Lower lobe of right lung (tissue), 2 donors: Measurements from ENCODE around the gene AGA. TPM values are rescaled to one million over a fixed set of nuclear protein-coding genes. Genes with fewer than 3 reads are reported as not detected.
A peak's percentile ranks its signal among the peaks of the same experiment; 100 is the strongest.

Source experiments
- ATAC-seq, 2 donors: fragments of 200-7000 bp; cut with Tn5 transposase; one replicate each; pipeline ENCODE4 v1.9.1; 2020 to 2022; ENCODE audit warnings: mild to moderate bottlenecking in 2 of 2, moderate library complexity in 2 of 2
- DNase-seq: peaks from one replicate; pipeline ENCODE4 v3.0.0-alpha.2; 2020
- H3K27ac ChIP-seq: fragments of 200-600 bp; one replicate; pipeline ENCODE4 v1.8.0; 2022
- H3K27me3 ChIP-seq: fragments of 200-600 bp; one replicate; pipeline ENCODE4 v1.8.0; 2022; ENCODE audit warnings: low read depth
- H3K36me3 ChIP-seq: fragments of 200-600 bp; one replicate; pipeline ENCODE4 v1.8.0; 2022; ENCODE audit warnings: mild to moderate bottlenecking
- H3K4me1 ChIP-seq: fragments of 200-600 bp; one replicate; pipeline ENCODE4 v1.8.0; 2022
- H3K4me3 ChIP-seq: fragments of 200-600 bp; one replicate; pipeline ENCODE4 v1.8.0; 2022; ENCODE audit warnings: mild to moderate bottlenecking
- H3K9me3 ChIP-seq: fragments of 200-600 bp; one replicate; pipeline ENCODE4 v1.8.0; 2022
- CTCF ChIP-seq: fragments of 200-600 bp; IDR thresholded peaks from one replicate; pipeline ENCODE4 v1.8.0; 2022; ENCODE audit warnings: antibody characterized with exemption, mild to moderate bottlenecking
- intact Hi-C: fragments of 100-400 bp; cut with DNase I; formaldehyde crosslinking; loops from one replicate; pipeline ENCODE4 v1.11.0; 2022
- long read RNA-seq: library from polyadenylated mRNA; unstranded; transcript quantifications from one replicate; pipeline ENCODE4 v2.0.0, GENCODE V29; 2021
- total RNA-seq: library from RNA; stranded (reverse); fragmentation: NEBNext Ultra II Directional; extraction: Animal tissue kit (Norgen Biotek cat#: 25700); gene quantifications from one replicate; pipeline ENCODE4 v1.2.1, GENCODE V29; 2021
- donor health status: DM: no; HTN: yes; CAD: no; lungs with severe emphysema.

AGA gene
- total RNA-seq: 29.8 TPM
- long read RNA-seq, transcript AGA-201 (9 exons, 2,107 nt): major isoform, 40 of 42 reads
- long read RNA-seq, partial matches to known transcripts: 1 of 42 reads
- long read RNA-seq, other reads (novel, unspliced or antisense): 1 of 42 reads

GRCh38 chr4:177441803-177442622 is at the start of gene AGA:
Gene AGA, minus strand, starts transcription at chr4:177442437. Its CDS starts 62 bp downstream, at chr4:177442375.
- DNase-seq (peak; percentile 98), ATAC-seq (peak; percentile 98 to 99)
- H3K4me1 ChIP-seq: peaks cover 12% of the 10 kb centered on the region
- peak within 1 kb of the TSS; percentile 64 for H3K4me3 ChIP-seq
- H3K9me3 ChIP-seq: no peaks in the 10 kb centered on the region
- H3K36me3 ChIP-seq: peaks cover 18% of the 10 kb centered on the region
- no peaks in the 10 kb centered on the region for H3K27me3 ChIP-seq
- intact Hi-C loops: no loop called here
- peak within 1 kb of the TSS; percentile 94 for H3K27ac ChIP-seq
- TF ChIP-seq CTCF: no peak

GRCh38 chr4:177492022-177492421 is 49.8 kb upstream of the AGA start:
- intact Hi-C loops: no loop called here
- no peak for ATAC-seq
- H3K36me3 ChIP-seq: no peaks in the 10 kb centered on the region
- DNase-seq: no peak
- H3K4me3 ChIP-seq: no peak overlapping the region
- no peaks in the 10 kb centered on the region for H3K27me3 ChIP-seq
- no peak overlapping the region for H3K27ac ChIP-seq
- no peaks in the 10 kb centered on the region for H3K9me3 ChIP-seq
- no peaks in the 10 kb centered on the region for H3K4me1 ChIP-seq
- TF ChIP-seq CTCF: no peak

GRCh38 chr4:177490769-177491168 is 48.5 kb upstream of the AGA start:
- intact Hi-C loops: no loop called here
- no peak for ATAC-seq

GRCh38 chr4:177489471-177490246 is 47.4 kb upstream of the AGA start:
- no peaks in the 10 kb centered on the region for H3K36me3 ChIP-seq
- TF ChIP-seq CTCF: no peak
- H3K27me3 ChIP-seq: no peaks in the 10 kb centered on the region
- H3K9me3 ChIP-seq: no peaks in the 10 kb centered on the region
- H3K4me3 ChIP-seq: no peak overlapping the region
- intact Hi-C loops: no loop called here
- H3K27ac ChIP-seq: no peak overlapping the region
- no peaks in the 10 kb centered on the region for H3K4me1 ChIP-seq
- ATAC-seq (no peak), DNase-seq (no peak)

More at GRCh38 chr4:177490769-177491168, 48.5 kb upstream of the AGA start:
- DNase-seq: no peak
- no peak overlapping the region for H3K27ac ChIP-seq
- H3K27me3 ChIP-seq: no peaks in the 10 kb centered on the region
- H3K4me1 ChIP-seq: no peaks in the 10 kb centered on the region
- no peak for TF ChIP-seq CTCF
- no peaks in the 10 kb centered on the region for H3K9me3 ChIP-seq
- no peak overlapping the region for H3K4me3 ChIP-seq
- no peaks in the 10 kb centered on the region for H3K36me3 ChIP-seq

GRCh38 chr4:177487977-177488376 is 45.7 kb upstream of the AGA start:
- H3K27ac ChIP-seq: no peak overlapping the region
- no peaks in the 10 kb centered on the region for H3K4me1 ChIP-seq
- TF ChIP-seq CTCF: no peak
- no peak overlapping the region for H3K4me3 ChIP-seq
- intact Hi-C loops: no loop called here
- no peak for DNase-seq
- no peaks in the 10 kb centered on the region for H3K36me3 ChIP-seq
- H3K9me3 ChIP-seq: no peaks in the 10 kb centered on the region
- H3K27me3 ChIP-seq: no peaks in the 10 kb centered on the region
- ATAC-seq: no peak
